GM19463 (cell line): ENCODE data around the gene GPR158.

Experiments used
- ATAC-seq: cut with Tn5 transposase; IDR thresholded peaks from one replicate; pipeline ENCODE4 v1.9.1; 2021; ENCODE audit warnings: mild to moderate bottlenecking, moderate library complexity; ENCODE audit not compliant: unreplicated experiment

GPR158 gene

GRCh38 chr10:25191162-25191895 lies 16.5 kb downstream of the GPR158 start:
- no peak for ATAC-seq

GRCh38 chr10:25198151-25198550 lies 23.4 kb downstream of the GPR158 start:
- ATAC-seq: no peak

GRCh38 chr10:25206693-25207414 lies 32.1 kb downstream of the GPR158 start:
- no peak for ATAC-seq

- ATAC-seq: no peak
Measured at GRCh38 chr10:25209618-25210017, 34.8 kb downstream of the GPR158 start.

GRCh38 chr10:25210265-25210664 lies 35.5 kb downstream of the GPR158 start:
- ATAC-seq: no peak

GRCh38 chr10:25220156-25220555 lies 45.4 kb downstream of the GPR158 start:
- no peak for ATAC-seq

- ATAC-seq: no peak
Measured at GRCh38 chr10:25222085-25222660, 47.4 kb downstream of the GPR158 start.

GRCh38 chr10:25226775-25227682 lies 52.2 kb downstream of the GPR158 start:
- ATAC-seq: no peak

- ATAC-seq: no peak
Measured at GRCh38 chr10:25231751-25232150, 57.0 kb downstream of the GPR158 start.

GRCh38 chr10:25232204-25232603 lies 57.4 kb downstream of the GPR158 start:
- no peak for ATAC-seq

- no peak for ATAC-seq
Measured at GRCh38 chr10:25245165-25245564, 70.4 kb downstream of the GPR158 start.

GRCh38 chr10:25257646-25258045 lies 82.8 kb downstream of the GPR158 start:
- ATAC-seq: no peak

- ATAC-seq: no peak
Measured at GRCh38 chr10:25261110-25261509, 86.3 kb downstream of the GPR158 start.

GRCh38 chr10:25261558-25261957 lies 86.8 kb downstream of the GPR158 start:
- no peak for ATAC-seq

GRCh38 chr10:25263931-25264330 lies 89.1 kb downstream of the GPR158 start:
- no peak for ATAC-seq

- no peak for ATAC-seq
Measured at GRCh38 chr10:25278180-25278579, 103.4 kb downstream of the GPR158 start.

GRCh38 chr10:25280076-25280475 lies 105.3 kb downstream of the GPR158 start:
- ATAC-seq: no peak

- no peak for ATAC-seq
Measured at GRCh38 chr10:25280573-25280972, 105.8 kb downstream of the GPR158 start.

- ATAC-seq: no peak
Measured at GRCh38 chr10:25285809-25286208, 111.0 kb downstream of the GPR158 start.

- ATAC-seq: no peak
Measured at GRCh38 chr10:25288181-25288580, 113.4 kb downstream of the GPR158 start.
